ENCODE measurements around the gene ALS2.

DNA sequence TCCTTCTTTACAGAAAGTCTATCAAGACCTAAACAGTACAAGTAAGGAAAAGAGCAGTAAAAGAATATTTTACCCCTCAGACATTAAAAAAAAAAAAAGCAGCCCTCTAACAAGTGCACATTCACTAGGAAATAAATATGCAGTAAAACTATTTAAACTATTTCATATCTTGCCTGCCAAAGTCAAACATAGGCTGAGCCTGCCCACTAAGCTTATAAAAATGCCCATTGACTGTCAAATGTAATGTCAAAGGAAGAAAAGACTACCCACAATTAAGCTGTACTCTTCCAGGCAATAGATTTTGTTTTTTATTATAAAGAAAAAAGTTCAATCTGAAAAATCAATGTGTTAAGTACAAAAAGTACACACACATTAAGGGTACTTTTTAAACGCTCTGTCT lies 11.8 kb downstream of the ALS2 start:
- no peak for TF ChIP-seq RAD21 (IDR thresholded peaks at IDR 0.05; ENCODE audit: low read length)
- TF ChIP-seq SIN3A (IDR thresholded peaks at IDR 0.05; ENCODE audit: borderline replicate concordance, low read depth, low read length) = no peak
